Progenitor cell of endocrine pancreas (in vitro differentiated cells): Measurements from ENCODE around the gene RPS19BP1. TPM values are rescaled to one million over a fixed set of nuclear protein-coding genes. Genes with fewer than 3 reads are reported as not detected.

Experiments used
- DNase-seq: peaks from one replicate; pipeline ENCODE4 v3.0.0; 2021; ENCODE audit warnings: low spot score; ENCODE audit not compliant: unreplicated experiment
- H3K27ac Mint-ChIP-seq: 2 replicates; pipeline ENCODE4 v1.8.0; 2021; ENCODE audit warnings: mild to moderate bottlenecking, moderate library complexity, mixed read lengths
- H3K27me3 Mint-ChIP-seq: 2 replicates; pipeline ENCODE4 v1.8.0; 2021; ENCODE audit warnings: mixed read lengths
- H3K36me3 Mint-ChIP-seq: 2 replicates; pipeline ENCODE4 v1.8.0; 2022; ENCODE audit warnings: mixed read lengths; ENCODE audit not compliant: insufficient read depth
- H3K4me1 Mint-ChIP-seq: 2 replicates; pipeline ENCODE4 v1.8.0; 2021; ENCODE audit warnings: low read depth, mixed read lengths
- H3K4me3 Mint-ChIP-seq: 2 replicates; pipeline ENCODE4 v1.8.0; 2021; ENCODE audit warnings: low read depth, mild to moderate bottlenecking, moderate library complexity, mixed read lengths
- H3K9me3 Mint-ChIP-seq: 2 replicates; pipeline ENCODE4 v1.8.0; 2021; ENCODE audit warnings: low read depth, mixed read lengths
- total RNA-seq: library from RNA; stranded (reverse); gene quantifications from 2 replicates; pipeline ENCODE4 v1.2.1, GENCODE V29; 2021
- TF ChIP-seq, protein P1 (sequence below): fragments of 200-600 bp; sonication (generic); IDR thresholded peaks from one replicate; pipeline ENCODE4 v1.5.0; 2021; ENCODE audit warnings: antibody characterized with exemption, mild to moderate bottlenecking; ENCODE audit not compliant: unreplicated experiment

RPS19BP1 gene
- total RNA-seq, 1 donor from 2014 or later: 48.2 TPM

DNA sequence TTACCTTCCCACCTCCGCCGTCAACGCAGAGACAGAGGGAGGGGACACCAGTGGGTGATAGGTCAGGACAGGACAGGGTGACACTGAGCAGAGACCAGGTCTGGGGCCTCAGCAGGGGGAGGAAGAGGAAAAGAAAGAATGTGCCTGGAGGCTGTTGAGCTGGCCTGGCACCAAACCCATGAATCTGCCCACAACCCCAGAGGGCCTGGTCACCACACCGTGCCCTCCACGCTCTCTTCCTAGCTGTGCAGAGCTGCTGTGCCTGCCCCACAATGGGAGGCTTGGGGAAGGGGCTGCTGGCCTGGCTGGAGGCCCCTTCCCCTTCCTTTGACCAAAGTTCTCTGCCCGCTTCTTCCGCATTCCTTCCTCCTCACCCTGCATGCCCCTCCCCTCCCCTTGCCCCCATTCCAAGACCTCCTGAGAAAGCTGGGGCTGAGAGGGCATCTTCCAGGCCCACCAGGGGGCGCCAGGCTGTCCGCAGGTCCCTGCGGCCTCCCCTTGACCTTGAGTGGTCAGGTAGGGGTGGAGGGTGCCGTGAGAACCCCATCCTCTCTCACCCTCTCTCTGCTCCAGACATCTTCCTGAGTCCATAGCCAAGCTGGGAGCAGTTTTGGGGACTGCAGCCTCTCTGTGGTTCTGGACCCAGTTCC is 27.0 kb upstream of the RPS19BP1 start:
- H3K4me3 Mint-ChIP-seq: no peak overlapping the region
- peaks cover 1% of the 10 kb centered on the region for H3K4me1 Mint-ChIP-seq
- H3K27me3 Mint-ChIP-seq: peaks cover 59% of the 10 kb centered on the region
- H3K36me3 Mint-ChIP-seq: no peaks in the 10 kb centered on the region
- DNase-seq: peak; percentile 37
- no peak overlapping the region for H3K27ac Mint-ChIP-seq
- H3K9me3 Mint-ChIP-seq: no peaks in the 10 kb centered on the region
- TF ChIP-seq, protein P1, sequence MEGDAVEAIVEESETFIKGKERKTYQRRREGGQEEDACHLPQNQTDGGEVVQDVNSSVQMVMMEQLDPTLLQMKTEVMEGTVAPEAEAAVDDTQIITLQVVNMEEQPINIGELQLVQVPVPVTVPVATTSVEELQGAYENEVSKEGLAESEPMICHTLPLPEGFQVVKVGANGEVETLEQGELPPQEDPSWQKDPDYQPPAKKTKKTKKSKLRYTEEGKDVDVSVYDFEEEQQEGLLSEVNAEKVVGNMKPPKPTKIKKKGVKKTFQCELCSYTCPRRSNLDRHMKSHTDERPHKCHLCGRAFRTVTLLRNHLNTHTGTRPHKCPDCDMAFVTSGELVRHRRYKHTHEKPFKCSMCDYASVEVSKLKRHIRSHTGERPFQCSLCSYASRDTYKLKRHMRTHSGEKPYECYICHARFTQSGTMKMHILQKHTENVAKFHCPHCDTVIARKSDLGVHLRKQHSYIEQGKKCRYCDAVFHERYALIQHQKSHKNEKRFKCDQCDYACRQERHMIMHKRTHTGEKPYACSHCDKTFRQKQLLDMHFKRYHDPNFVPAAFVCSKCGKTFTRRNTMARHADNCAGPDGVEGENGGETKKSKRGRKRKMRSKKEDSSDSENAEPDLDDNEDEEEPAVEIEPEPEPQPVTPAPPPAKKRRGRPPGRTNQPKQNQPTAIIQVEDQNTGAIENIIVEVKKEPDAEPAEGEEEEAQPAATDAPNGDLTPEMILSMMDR: peak; percentile 59

DNA sequence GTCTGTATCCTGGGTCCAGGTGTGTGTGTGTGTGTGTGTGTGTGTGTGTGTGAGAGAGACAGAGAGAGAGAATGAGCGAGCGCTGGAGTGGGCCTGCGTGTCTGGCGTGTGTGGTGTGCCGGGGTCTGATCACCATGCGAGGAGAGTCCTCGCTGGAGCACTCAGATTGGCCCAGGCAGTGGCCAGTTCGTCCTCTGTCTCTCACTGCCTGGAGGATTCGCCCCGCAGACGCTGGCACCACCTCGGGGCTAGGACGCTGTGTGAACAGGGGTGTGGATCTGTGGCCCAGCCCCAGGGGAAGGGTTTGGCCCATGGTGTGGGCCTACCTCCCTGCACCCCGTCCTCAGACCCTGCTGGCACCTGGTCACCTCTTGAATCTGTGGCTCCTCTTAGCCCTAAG is 26.4 kb upstream of the RPS19BP1 start:
- H3K27ac Mint-ChIP-seq: no peak overlapping the region
- no peaks in the 10 kb centered on the region for H3K9me3 Mint-ChIP-seq
- H3K4me3 Mint-ChIP-seq: no peak overlapping the region
- TF ChIP-seq, protein P1: no peak
- peaks cover 64% of the 10 kb centered on the region for H3K27me3 Mint-ChIP-seq
- H3K4me1 Mint-ChIP-seq: peaks cover 1% of the 10 kb centered on the region
- DNase-seq: no peak
- no peaks in the 10 kb centered on the region for H3K36me3 Mint-ChIP-seq

DNA sequence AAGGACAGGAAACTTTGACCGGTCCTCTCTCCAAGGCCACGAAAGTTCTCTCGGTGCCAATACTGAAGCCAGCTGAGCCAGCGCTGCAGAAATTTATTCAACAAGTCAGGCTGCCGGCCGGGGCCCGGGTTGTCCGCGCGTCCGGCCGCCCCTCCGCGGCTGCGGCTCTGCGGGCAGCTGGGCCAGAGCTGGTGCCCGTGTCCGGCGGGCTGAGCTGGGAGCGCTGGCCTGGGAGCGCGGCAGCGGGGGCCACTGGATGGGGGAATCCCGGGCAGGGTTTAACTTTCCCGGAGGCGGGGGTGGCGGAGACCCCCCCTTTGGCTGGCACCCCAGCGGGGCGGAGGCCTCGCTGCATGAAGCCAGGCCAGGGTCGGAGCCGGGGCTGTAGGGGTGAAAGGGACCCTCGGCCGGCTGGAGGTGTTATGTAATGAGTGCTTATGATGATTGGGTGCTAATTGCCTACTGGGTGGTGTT is 25.7 kb upstream of the RPS19BP1 start:
- Mint-ChIP-seq H3K27ac (no peak overlapping the region), H3K4me3 (peak overlapping the region; percentile 61), H3K4me1 (peaks cover 1% of the 10 kb centered on the region), H3K9me3 (no peaks in the 10 kb centered on the region), H3K36me3 (no peaks in the 10 kb centered on the region), H3K27me3 (peaks cover 64% of the 10 kb centered on the region)
- TF ChIP-seq, protein P1: no peak
- no peak for DNase-seq

DNA sequence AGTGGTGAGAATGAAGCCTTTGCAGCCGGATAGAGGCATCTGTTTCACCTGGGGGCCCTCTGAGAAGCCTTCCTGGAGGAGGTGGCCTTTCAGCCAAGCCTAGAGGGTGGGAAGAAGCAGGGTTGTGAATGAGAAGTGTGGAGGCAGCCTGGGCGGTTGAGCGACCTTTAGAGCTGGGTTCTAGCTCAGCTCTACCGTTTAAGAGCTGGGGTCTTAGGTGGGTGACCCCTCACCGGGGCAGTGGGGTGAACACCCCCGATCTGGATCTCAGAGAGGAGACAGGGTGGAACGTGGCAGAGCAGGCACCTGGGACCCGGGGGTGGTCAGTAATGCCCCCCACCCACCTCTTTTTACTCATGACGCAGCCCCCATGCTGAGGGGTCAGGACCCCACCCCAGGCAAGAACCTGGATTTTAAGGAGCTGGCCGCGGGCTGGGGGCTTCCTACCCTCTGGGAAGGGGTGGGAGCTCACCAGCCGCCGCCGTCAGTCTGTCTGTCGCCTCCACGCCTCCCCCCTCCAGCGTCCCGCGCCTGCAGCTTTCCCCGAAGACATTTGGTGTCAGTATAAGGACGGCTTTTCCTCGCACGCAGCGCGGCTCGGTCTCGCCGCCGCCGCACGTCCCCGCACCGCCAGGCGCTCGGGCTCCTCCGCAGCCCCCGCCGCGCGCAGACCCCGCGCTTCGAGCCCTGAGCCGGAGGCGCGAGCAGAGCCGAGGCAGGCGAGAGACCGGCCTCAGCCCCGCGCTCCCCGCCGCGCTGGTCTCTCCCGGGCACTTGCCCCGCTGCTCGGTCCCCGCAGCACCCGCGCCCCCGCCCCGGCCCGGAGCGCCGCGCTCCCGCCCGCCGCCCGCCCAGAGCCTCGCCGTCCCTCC is 24.7 kb upstream of the RPS19BP1 start:
- H3K27me3 Mint-ChIP-seq: peaks cover 71% of the 10 kb centered on the region
- H3K36me3 Mint-ChIP-seq: no peaks in the 10 kb centered on the region
- H3K4me3 Mint-ChIP-seq: peak overlapping the region; percentile 41
- H3K27ac Mint-ChIP-seq: no peak overlapping the region
- H3K4me1 Mint-ChIP-seq: peaks cover 1% of the 10 kb centered on the region
- TF ChIP-seq, protein P1: no peak
- no peak for DNase-seq
- no peaks in the 10 kb centered on the region for H3K9me3 Mint-ChIP-seq

DNA sequence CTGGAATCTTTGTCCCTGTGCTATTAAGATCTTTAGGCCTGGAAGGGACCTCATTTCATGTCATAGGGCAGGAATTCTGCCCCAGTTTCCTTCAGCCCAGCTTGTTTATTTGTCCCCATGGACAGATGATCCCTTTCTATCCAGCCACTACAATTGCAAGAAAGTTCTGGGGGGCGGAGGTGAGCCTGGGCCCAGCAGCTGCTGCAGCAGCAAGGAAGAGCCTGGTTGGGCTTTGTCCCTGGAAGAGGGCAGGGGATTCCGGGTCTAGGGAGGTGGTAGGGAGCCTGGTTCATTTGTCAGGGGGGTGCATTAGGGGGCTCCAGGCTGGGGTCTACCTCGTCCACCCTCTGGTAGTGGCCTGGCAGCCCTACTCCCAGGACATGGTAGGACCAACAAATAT is 21.6 kb upstream of the RPS19BP1 start:
- peaks cover 67% of the 10 kb centered on the region for H3K27me3 Mint-ChIP-seq
- H3K4me1 Mint-ChIP-seq: peaks cover 1% of the 10 kb centered on the region
- H3K36me3 Mint-ChIP-seq: no peaks in the 10 kb centered on the region
- no peak overlapping the region for H3K27ac Mint-ChIP-seq
- TF ChIP-seq, protein P1: no peak
- no peak overlapping the region for H3K4me3 Mint-ChIP-seq
- DNase-seq: no peak
- no peaks in the 10 kb centered on the region for H3K9me3 Mint-ChIP-seq
